Ovary (tissue), 3 donors: ENCODE measurements around the gene OCA2.

Experiments used
- EP300 ChIP-seq: sonication (generic); formaldehyde crosslinking; IDR thresholded peaks from one replicate; pipeline ENCODE4 v1.6.1; 2017; ENCODE audit warnings: antibody characterized with exemption
- POLR2A ChIP-seq: fragments of 450-650 bp; IDR thresholded peaks from one replicate; pipeline ENCODE4 v1.6.1; 2017; ENCODE audit warnings: antibody characterized with exemption, mild to moderate bottlenecking, moderate library complexity
- TF ChIP-seq, protein P1 (sequence below), 3 donors: fragments of 450-650 bp in 2 of 3; fragments of 200-600 bp in 1 of 3; IDR thresholded peaks; one replicate each; pipeline versions ENCODE4 v1.5.1 to v1.8.0; 2016 to 2022; ENCODE audit warnings: antibody characterized with exemption in 3 of 3, mild to moderate bottlenecking in 1 of 3
- donor health status: DM: no; HTN: no; CAD: no.

- no peak for TF ChIP-seq EP300
- TF ChIP-seq, protein P1, sequence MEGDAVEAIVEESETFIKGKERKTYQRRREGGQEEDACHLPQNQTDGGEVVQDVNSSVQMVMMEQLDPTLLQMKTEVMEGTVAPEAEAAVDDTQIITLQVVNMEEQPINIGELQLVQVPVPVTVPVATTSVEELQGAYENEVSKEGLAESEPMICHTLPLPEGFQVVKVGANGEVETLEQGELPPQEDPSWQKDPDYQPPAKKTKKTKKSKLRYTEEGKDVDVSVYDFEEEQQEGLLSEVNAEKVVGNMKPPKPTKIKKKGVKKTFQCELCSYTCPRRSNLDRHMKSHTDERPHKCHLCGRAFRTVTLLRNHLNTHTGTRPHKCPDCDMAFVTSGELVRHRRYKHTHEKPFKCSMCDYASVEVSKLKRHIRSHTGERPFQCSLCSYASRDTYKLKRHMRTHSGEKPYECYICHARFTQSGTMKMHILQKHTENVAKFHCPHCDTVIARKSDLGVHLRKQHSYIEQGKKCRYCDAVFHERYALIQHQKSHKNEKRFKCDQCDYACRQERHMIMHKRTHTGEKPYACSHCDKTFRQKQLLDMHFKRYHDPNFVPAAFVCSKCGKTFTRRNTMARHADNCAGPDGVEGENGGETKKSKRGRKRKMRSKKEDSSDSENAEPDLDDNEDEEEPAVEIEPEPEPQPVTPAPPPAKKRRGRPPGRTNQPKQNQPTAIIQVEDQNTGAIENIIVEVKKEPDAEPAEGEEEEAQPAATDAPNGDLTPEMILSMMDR (IDR thresholded peaks at IDR 0.05): no peak
- no peak for TF ChIP-seq POLR2A
These were observed 74.9 kb downstream of the OCA2 start for GRCh38 chr15:28023933-28024888.
